Glutamatergic neuron (in vitro differentiated cells): ENCODE results near the gene DOC2A. TPM values are rescaled to one million over a fixed set of nuclear protein-coding genes. Genes with fewer than 3 reads are reported as not detected.
A peak's percentile ranks its signal among the peaks of the same experiment; 100 is the strongest.

Experiments used
- DNase-seq: peaks from one replicate; pipeline ENCODE4 v3.0.0; 2022
- H3K27ac Mint-ChIP-seq: one replicate; pipeline ENCODE4 v1.8.0; 2020; ENCODE audit warnings: mild to moderate bottlenecking, mixed read lengths, inconsistent platforms; ENCODE audit not compliant: unreplicated experiment
- H3K27me3 Mint-ChIP-seq: one replicate; pipeline ENCODE4 v1.8.0; 2020; ENCODE audit warnings: mild to moderate bottlenecking, moderate library complexity, mixed read lengths, inconsistent platforms; ENCODE audit not compliant: unreplicated experiment
- H3K36me3 Mint-ChIP-seq: one replicate; pipeline ENCODE4 v1.8.0; 2020; ENCODE audit warnings: mild to moderate bottlenecking, mixed read lengths, inconsistent platforms; ENCODE audit not compliant: unreplicated experiment
- H3K4me1 Mint-ChIP-seq: one replicate; pipeline ENCODE4 v1.8.0; 2020; ENCODE audit warnings: mild to moderate bottlenecking, low read depth, mixed read lengths, inconsistent platforms; ENCODE audit not compliant: unreplicated experiment
- H3K4me3 Mint-ChIP-seq: one replicate; pipeline ENCODE4 v1.8.0; 2020; ENCODE audit warnings: mild to moderate bottlenecking, mixed read lengths, inconsistent platforms; ENCODE audit not compliant: unreplicated experiment
- H3K9me3 Mint-ChIP-seq: one replicate; pipeline ENCODE4 v1.8.0; 2020; ENCODE audit warnings: mild to moderate bottlenecking, moderate library complexity, mixed read lengths, inconsistent platforms; ENCODE audit not compliant: unreplicated experiment
- total RNA-seq: library from RNA; stranded (reverse); fragmentation: NEBNext Ultra II Directional; extraction: Animal tissue kit (Norgen Biotek cat#: 25700); gene quantifications from one replicate; pipeline ENCODE4 v1.2.1, GENCODE V29; 2021; ENCODE audit not compliant: unreplicated experiment
- TF ChIP-seq, protein P1 (sequence below): fragments of 200-600 bp; sonication (generic); IDR thresholded peaks from one replicate; pipeline ENCODE4 v1.5.0; 2021; ENCODE audit not compliant: partially characterized antibody, unreplicated experiment

DOC2A gene
- total RNA-seq, 1 donor from 2014 or later = 4.2 TPM

DNA sequence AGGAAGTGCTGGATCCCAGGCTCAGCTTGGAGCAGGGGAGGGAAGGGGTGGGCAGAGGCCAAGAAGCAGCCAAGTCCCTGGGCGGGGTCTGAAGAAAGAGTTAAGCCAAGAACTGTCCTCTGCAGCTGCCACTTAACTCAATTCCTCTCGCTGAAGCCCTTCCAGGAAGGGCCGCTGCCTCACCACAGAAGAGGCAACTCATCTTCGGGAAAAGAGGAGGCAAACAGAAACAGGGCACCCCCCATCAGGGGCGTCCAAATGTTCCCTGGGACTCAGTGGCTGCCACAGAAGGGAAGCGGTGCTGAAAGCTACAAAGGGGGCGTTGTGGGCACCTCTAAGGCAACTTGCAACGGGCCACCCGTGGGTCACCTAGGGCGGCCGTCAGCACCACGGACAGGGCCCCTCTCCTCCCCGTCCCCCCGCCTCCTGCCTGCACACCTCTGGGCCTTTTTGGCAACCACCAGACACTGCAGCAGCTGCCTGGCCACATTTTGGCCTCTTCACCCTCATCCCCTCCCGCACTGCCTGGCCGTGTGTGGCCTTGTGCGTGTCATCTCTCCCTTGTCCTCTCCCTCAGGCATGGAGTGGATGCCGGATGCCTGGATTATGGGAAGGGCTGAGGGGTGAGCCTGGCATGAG lies 17.7 kb upstream of the DOC2A start:
- Mint-ChIP-seq H3K27me3 (peaks cover 17% of the 10 kb centered on the region), H3K27ac (peak overlapping the region; percentile 68), H3K36me3 (no peaks in the 10 kb centered on the region), H3K9me3 (peaks cover 7% of the 10 kb centered on the region), H3K4me1 (peaks cover 29% of the 10 kb centered on the region), H3K4me3 (peak overlapping the region; percentile 93)
- TF ChIP-seq, protein P1, sequence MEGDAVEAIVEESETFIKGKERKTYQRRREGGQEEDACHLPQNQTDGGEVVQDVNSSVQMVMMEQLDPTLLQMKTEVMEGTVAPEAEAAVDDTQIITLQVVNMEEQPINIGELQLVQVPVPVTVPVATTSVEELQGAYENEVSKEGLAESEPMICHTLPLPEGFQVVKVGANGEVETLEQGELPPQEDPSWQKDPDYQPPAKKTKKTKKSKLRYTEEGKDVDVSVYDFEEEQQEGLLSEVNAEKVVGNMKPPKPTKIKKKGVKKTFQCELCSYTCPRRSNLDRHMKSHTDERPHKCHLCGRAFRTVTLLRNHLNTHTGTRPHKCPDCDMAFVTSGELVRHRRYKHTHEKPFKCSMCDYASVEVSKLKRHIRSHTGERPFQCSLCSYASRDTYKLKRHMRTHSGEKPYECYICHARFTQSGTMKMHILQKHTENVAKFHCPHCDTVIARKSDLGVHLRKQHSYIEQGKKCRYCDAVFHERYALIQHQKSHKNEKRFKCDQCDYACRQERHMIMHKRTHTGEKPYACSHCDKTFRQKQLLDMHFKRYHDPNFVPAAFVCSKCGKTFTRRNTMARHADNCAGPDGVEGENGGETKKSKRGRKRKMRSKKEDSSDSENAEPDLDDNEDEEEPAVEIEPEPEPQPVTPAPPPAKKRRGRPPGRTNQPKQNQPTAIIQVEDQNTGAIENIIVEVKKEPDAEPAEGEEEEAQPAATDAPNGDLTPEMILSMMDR = no peak
- no peak for DNase-seq

DNA sequence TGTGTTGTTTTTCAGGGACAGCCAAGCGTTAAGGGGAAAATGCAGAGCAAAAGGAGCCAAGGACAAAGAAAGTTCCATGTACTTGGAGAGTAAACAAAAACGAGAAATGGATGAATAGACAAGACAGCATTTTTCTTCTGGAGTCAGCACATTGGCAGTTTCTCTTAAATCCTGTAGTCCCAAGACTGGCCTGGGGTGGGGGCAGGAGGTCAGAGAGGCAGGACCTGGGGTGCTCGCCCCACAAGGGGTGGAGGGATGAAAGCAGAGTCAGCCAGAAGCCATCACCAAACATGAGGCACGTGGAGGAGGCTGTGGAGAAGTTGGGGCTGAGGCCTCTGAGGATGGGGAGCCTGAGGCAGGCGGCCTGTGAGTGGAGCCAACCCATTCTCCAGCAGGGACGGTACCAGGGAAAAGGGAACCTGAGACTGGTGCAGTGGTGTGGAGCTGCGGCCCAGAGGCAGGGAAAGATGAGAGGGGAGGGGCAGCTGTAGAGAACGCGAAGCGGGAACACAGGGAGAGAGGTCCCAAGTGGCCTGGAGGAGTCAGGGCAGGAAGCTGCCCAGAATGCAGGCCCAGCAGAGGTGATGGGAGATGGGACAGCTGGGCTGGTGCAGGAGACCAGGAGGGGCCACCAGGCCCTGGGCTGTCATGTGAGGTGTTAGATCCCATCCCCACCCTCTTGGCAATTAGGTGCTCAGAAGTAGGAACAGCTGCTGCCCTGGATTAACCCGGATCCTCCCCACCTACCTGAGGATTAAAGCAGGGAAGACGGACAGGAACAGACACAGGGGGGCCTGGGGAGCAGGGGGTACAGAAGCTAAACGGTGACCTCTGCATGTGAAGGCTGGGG lies 17.0 kb upstream of the DOC2A start:
- TF ChIP-seq, protein P1 = no peak
- Mint-ChIP-seq H3K9me3 (peaks cover 7% of the 10 kb centered on the region), H3K27me3 (peaks cover 17% of the 10 kb centered on the region), H3K36me3 (no peaks in the 10 kb centered on the region), H3K4me1 (peaks cover 29% of the 10 kb centered on the region), H3K4me3 (peak overlapping the region; percentile 82), H3K27ac (peak overlapping the region; percentile 83)
- peak; percentile 53 for DNase-seq

- no peak for DNase-seq
- peaks cover 17% of the 10 kb centered on the region for H3K27me3 Mint-ChIP-seq
- no peak overlapping the region for H3K27ac Mint-ChIP-seq
- peaks cover 7% of the 10 kb centered on the region for H3K9me3 Mint-ChIP-seq
- TF ChIP-seq, protein P1 = no peak
- no peaks in the 10 kb centered on the region for H3K36me3 Mint-ChIP-seq
- peaks cover 24% of the 10 kb centered on the region for H3K4me1 Mint-ChIP-seq
- peak overlapping the region; percentile 50 for H3K4me3 Mint-ChIP-seq
Observed at GRCh38 chr16:30026449-30026848, 15.6 kb upstream of the DOC2A start.

DNA sequence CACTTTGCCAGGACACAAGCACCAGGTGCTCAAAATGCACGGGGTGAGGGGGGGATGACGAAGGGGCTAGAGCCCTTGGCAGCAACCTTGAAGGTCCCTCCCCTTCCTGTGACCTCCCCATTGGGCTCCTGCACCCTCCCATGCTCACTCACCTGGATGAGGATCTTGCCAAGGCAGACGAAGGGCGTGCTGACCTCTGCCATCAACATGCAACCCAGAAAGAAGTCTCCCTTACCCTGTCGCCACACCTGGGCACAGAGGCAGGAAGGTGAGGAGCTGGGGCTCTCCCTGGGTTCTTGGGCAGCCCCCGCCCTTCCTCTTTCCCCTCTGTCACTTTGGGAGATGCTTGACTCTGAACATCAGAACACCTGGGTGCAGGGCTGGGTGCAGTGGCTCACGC lies 14.7 kb upstream of the DOC2A start:
- TF ChIP-seq, protein P1 = no peak
- DNase-seq = no peak
- Mint-ChIP-seq H3K9me3 (peaks cover 7% of the 10 kb centered on the region), H3K4me3 (no peak overlapping the region), H3K36me3 (no peaks in the 10 kb centered on the region), H3K27me3 (peaks cover 17% of the 10 kb centered on the region), H3K27ac (no peak overlapping the region), H3K4me1 (peaks cover 25% of the 10 kb centered on the region)

GRCh38 chr16:30025156-30025555 lies 14.3 kb upstream of the DOC2A start:
- Mint-ChIP-seq H3K4me1 (peaks cover 25% of the 10 kb centered on the region), H3K27ac (no peak overlapping the region), H3K27me3 (peaks cover 17% of the 10 kb centered on the region)

More at GRCh38 chr16:30025156-30025555, 14.3 kb upstream of the DOC2A start:
- Mint-ChIP-seq H3K4me3 (no peak overlapping the region), H3K36me3 (no peaks in the 10 kb centered on the region), H3K9me3 (peaks cover 7% of the 10 kb centered on the region)
- no peak for DNase-seq
- TF ChIP-seq, protein P1 = no peak
